ENCODE measurements around the gene PRDM15. TPM values are rescaled to one million over a fixed set of nuclear protein-coding genes. Genes with fewer than 3 reads are reported as not detected.
A peak's percentile ranks its signal among the peaks of the same experiment; 100 is the strongest.

Gene PRDM15
- total RNA-seq, 1 experiment from 2014 or later: 9.9 TPM

DNA sequence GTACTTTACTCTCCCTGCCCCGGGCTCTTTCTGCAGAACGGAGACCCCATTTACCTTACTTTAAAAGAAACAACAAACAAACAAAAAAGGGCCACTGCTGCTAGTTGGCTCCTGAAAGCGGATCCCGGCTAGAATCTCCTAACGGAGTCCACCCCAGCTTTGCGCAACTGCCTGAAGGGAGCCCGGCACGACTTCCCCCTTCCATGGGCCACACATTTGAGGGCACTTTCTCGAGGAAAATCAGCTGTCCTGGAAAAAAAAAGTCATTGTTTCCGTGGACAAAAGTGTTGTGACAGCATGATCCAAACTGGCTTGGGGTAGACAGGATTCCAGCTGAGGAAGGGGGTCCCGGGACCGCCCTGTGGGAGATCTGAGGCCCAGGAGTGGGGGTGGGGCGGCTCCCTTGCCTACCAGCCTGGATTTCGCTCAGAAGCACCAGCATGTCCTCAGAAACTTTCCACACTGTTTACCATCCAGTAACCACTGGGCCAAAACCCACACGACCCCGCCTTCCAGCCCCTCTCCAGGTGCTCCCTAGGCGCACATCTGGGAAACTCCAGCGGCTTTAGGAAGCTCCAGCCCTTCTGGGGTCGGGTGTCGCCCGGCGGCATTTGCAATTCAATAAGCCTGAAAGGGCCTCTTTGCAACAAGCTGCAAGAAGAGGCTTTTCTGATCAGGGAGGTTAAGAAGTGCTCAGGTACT is 117.1 kb downstream of the PRDM15 start:
- H2AFZ ChIP-seq (ENCODE audit: low read length): no peak overlapping the region
- Mint-ChIP-seq H3K9me3 (peaks cover 0 to under 1% of the 10 kb centered on the region in 2 experiments; a peak in 2 of 5 replicates), H3K27me3 (ENCODE audit: low read depth) (peaks cover 72% of the 10 kb centered on the region), H3K36me3 (ENCODE audit: insufficient read depth in 1 of 3, low read depth in 3 of 3) (no peaks in the 10 kb centered on the region), H3K4me1 (peaks cover 65 to 69% of the 10 kb centered on the region in 2 experiments), H3K4me3 (peak overlapping the region; percentile 58 to 82), H3K27ac (peak overlapping the region; percentile 47 to 79 (median 74); a peak in 3 of 7 replicates)
- no CpG with 5 or more reads among the region's 22 CpGs for WGBS (ENCODE audit: extremely low coverage, insufficient read length, low lambda C conversion rate)
- no peak overlapping the region for H2BK12ac ChIP-seq (ENCODE audit: insufficient read length, low read depth, low read length)
- H3K56ac ChIP-seq (ENCODE audit: insufficient read length, low read depth, low read length): no peak overlapping the region
- peak overlapping the region; percentile 61 for H3K4me2 ChIP-seq (ENCODE audit: insufficient read depth, insufficient read length, low read length)
- no peak overlapping the region for H2BK5ac ChIP-seq (ENCODE audit: insufficient read length, low read length)
- H3K27me3 ChIP-seq (ENCODE audit: insufficient read depth, low read length): peaks cover 43% of the 10 kb centered on the region
- H4K91ac ChIP-seq (ENCODE audit: insufficient read length, low read depth, low read length): no peak overlapping the region
- H3K79me1 ChIP-seq (ENCODE audit: insufficient read depth, low read depth, low read length, poor library complexity, severe bottlenecking): no peaks in the 10 kb centered on the region
- no peak overlapping the region for H3K27ac ChIP-seq (ENCODE audit: insufficient read length, low read depth, low read length)
- H3K9ac ChIP-seq (ENCODE audit: extremely low read depth, insufficient read length, low read length): no peak overlapping the region
- peaks cover 28% of the 10 kb centered on the region for H3K23me2 ChIP-seq (ENCODE audit: insufficient read length, low read depth, low read length, poor library complexity, severe bottlenecking)
- H4K8ac ChIP-seq (replicated peaks; ENCODE audit: insufficient read length, low read depth, low read length): no peak overlapping the region
- DNase-seq: peak; percentile 90
- H3T11ph ChIP-seq (ENCODE audit: low read length): no peak overlapping the region
- H3K4ac ChIP-seq (ENCODE audit: low read depth, low read length): no peak overlapping the region
- no peak overlapping the region for H3K18ac ChIP-seq (ENCODE audit: insufficient read length, low read depth, low read length)
- TF ChIP-seq, protein P1, sequence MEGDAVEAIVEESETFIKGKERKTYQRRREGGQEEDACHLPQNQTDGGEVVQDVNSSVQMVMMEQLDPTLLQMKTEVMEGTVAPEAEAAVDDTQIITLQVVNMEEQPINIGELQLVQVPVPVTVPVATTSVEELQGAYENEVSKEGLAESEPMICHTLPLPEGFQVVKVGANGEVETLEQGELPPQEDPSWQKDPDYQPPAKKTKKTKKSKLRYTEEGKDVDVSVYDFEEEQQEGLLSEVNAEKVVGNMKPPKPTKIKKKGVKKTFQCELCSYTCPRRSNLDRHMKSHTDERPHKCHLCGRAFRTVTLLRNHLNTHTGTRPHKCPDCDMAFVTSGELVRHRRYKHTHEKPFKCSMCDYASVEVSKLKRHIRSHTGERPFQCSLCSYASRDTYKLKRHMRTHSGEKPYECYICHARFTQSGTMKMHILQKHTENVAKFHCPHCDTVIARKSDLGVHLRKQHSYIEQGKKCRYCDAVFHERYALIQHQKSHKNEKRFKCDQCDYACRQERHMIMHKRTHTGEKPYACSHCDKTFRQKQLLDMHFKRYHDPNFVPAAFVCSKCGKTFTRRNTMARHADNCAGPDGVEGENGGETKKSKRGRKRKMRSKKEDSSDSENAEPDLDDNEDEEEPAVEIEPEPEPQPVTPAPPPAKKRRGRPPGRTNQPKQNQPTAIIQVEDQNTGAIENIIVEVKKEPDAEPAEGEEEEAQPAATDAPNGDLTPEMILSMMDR (conservative IDR thresholded peaks at IDR 0.05): no peak
- H2BK120ac ChIP-seq (ENCODE audit: low read depth, low read length, poor library complexity, severe bottlenecking): no peak overlapping the region
- H3K14ac ChIP-seq (ENCODE audit: insufficient read depth, low read length): no peak overlapping the region
- no peaks in the 10 kb centered on the region for H3K79me2 ChIP-seq (ENCODE audit: insufficient read depth, low read length)
- H2BK15ac ChIP-seq (ENCODE audit: low read depth, low read length): no peak overlapping the region
- H3K4me1 ChIP-seq (ENCODE audit: insufficient read depth, low read length): peaks cover 5% of the 10 kb centered on the region; the same call in 1 of the 2 replicates
- H4K5ac ChIP-seq (ENCODE audit: insufficient read length, low read depth, low read length): no peak overlapping the region
- H2AK5ac ChIP-seq (ENCODE audit: insufficient read length, low read length): no peak overlapping the region
- H3K9me3 ChIP-seq (ENCODE audit: control insufficient read depth, low read depth, low read length): no peaks in the 10 kb centered on the region
- H3K23ac ChIP-seq (ENCODE audit: insufficient read length, low read depth, low read length): no peak overlapping the region
- no peak overlapping the region for H2BK20ac ChIP-seq (ENCODE audit: low read depth, low read length, poor library complexity, severe bottlenecking)
- no peaks in the 10 kb centered on the region for H4K20me1 ChIP-seq (ENCODE audit: control insufficient read depth, insufficient read depth, insufficient read length)

Measured in H9 (cell line).